Endothelial cell of umbilical vein (primary cell): ENCODE data around the gene SLC6A7. TPM values are rescaled to one million over a fixed set of nuclear protein-coding genes. Genes with fewer than 3 reads are reported as not detected.

Source experiments
- BruUV-seq: library from RNA; stranded (reverse); fragments of 400-500 nt; replicated peaks from 2 replicates; lab custom pipeline; 2021; lab: Mats Ljungman, UMichigan
- CTCF ChIA-PET: fragments of 300-600, 350-600 bp; sonication (Branson Sonifier 250); formaldehyde crosslinking; loops from one replicate; lab custom pipeline; 2021; ENCODE audit warnings: antibody characterized with exemption, inconsistent platforms; lab: Charles Lee
- POLR2A ChIA-PET: fragments of 300-600, 350-600 bp; sonication (Branson Sonifier 250); formaldehyde crosslinking; loops from one replicate; lab custom pipeline; 2021; ENCODE audit warnings: antibody characterized with exemption, inconsistent platforms; lab: Charles Lee
- DNase-seq: peaks from one replicate; pipeline ENCODE4 v3.0.0-alpha.2; 2011; ENCODE audit warnings: low read depth, low spot score
- FAIRE-seq: peaks from 2 replicates; lab custom pipeline; 2011; peaks lifted over from hg19 to GRCh38; lab: Jason Lieb, UNC
- H2AFZ ChIP-seq: 2 replicates; pipeline ENCODE4 v1.6.0; 2012; ENCODE audit warnings: low read depth, low read length, control low read depth, inconsistent platforms
- H3K27ac ChIP-seq: 2 replicates; pipeline ENCODE4 v1.5.1; 2011; ENCODE audit warnings: low read depth, mild to moderate bottlenecking, control low read depth, low read length, moderate library complexity; ENCODE audit not compliant: insufficient read depth
- H3K27me3 ChIP-seq, 2 experiments: 2 replicates each; pipeline versions ENCODE4 v1.6.0 to v1.6.1; 2011; ENCODE audit warnings: low read length in 2 of 2, mixed read lengths in 1 of 2; ENCODE audit not compliant: control insufficient read depth in 2 of 2, insufficient read depth in 2 of 2
- H3K36me3 ChIP-seq, 2 experiments: 2 replicates in 1 of 2; 3 replicates in 1 of 2; pipeline ENCODE4 v1.5.1; 2011; ENCODE audit warnings: low read length in 2 of 2, mild to moderate bottlenecking in 1 of 2, moderate library complexity in 1 of 2; ENCODE audit not compliant: control insufficient read depth in 2 of 2, insufficient read depth in 2 of 2; ENCODE audit errors: extremely low read depth in 1 of 2
- H3K4me1 ChIP-seq: 3 replicates; pipeline ENCODE4 v1.5.1; 2011; ENCODE audit warnings: mild to moderate bottlenecking, low read length; ENCODE audit not compliant: control insufficient read depth, insufficient read depth; ENCODE audit errors: extremely low read depth
- H3K4me2 ChIP-seq: 2 replicates; pipeline ENCODE4 v1.6.1; 2011; ENCODE audit warnings: low read length, control low read depth, mixed read lengths; ENCODE audit not compliant: insufficient read depth
- H3K4me3 ChIP-seq, 3 experiments: fragments of 200-600 bp in 1 of 3; sonication (generic), shearing (Covaris generic) in 1 of 3; replicated peaks in 1 of 3; 2 replicates each; pipeline ENCODE4 v1.5.1; 2011 to 2016; ENCODE audit warnings: control low read depth in 3 of 3, low read length in 3 of 3, mild to moderate bottlenecking in 2 of 3, inconsistent platforms in 1 of 3, low read depth in 1 of 3, moderate library complexity in 1 of 3; ENCODE audit not compliant: insufficient read depth in 1 of 3
- H3K79me2 ChIP-seq: 2 replicates; pipeline ENCODE4 v1.6.0; 2012; ENCODE audit warnings: low read length, inconsistent platforms; ENCODE audit not compliant: control insufficient read depth, insufficient read depth
- H3K9ac ChIP-seq: replicated peaks from 2 replicates; pipeline ENCODE3; 2011; ENCODE audit warnings: low read length, control low read depth; ENCODE audit not compliant: insufficient read depth; ENCODE audit errors: extremely low read depth
- H3K9me1 ChIP-seq: replicated peaks from 3 replicates; pipeline ENCODE4 v1.6.0; 2011; ENCODE audit warnings: mild to moderate bottlenecking, low read length; ENCODE audit not compliant: control insufficient read depth, insufficient read depth; ENCODE audit errors: extremely low read depth
- H3K9me3 ChIP-seq: replicated peaks from 2 replicates; pipeline ENCODE4 v1.5.1; 2012; ENCODE audit warnings: low read length, inconsistent platforms; ENCODE audit not compliant: control insufficient read depth, insufficient read depth
- H4K20me1 ChIP-seq: replicated peaks from 2 replicates; pipeline ENCODE3; 2011; ENCODE audit warnings: mild to moderate bottlenecking, low read length; ENCODE audit not compliant: control insufficient read depth, insufficient read depth; ENCODE audit errors: extremely low read depth
- CTCF ChIP-seq, 2 donors: IDR thresholded peaks; 1 replicate in 1 of 2; 2 replicates in 1 of 2; pipeline ENCODE4 v1.5.1; 2011; ENCODE audit warnings: low read length in 2 of 2, mild to moderate bottlenecking in 2 of 2, moderate library complexity in 2 of 2, control low read depth in 1 of 2, inconsistent platforms in 1 of 2, low read depth in 1 of 2; ENCODE audit not compliant: insufficient read depth in 1 of 2; ENCODE audit errors: extremely low read depth in 1 of 2
- EZH2 ChIP-seq: IDR thresholded peaks from 2 replicates; pipeline ENCODE4 v1.6.1; 2012; ENCODE audit warnings: borderline replicate concordance, low read depth, mild to moderate bottlenecking, moderate library complexity, low read length, inconsistent platforms; ENCODE audit not compliant: severe bottlenecking
- FOS ChIP-seq: IDR thresholded peaks from 2 replicates; pipeline ENCODE4 v1.6.1; 2011; ENCODE audit warnings: mild to moderate bottlenecking, low read length, moderate library complexity, borderline replicate concordance; ENCODE audit not compliant: insufficient read depth
- GATA2 ChIP-seq: IDR thresholded peaks from 2 replicates; pipeline ENCODE4 v1.7.0; 2011; ENCODE audit warnings: low read depth, mild to moderate bottlenecking, moderate library complexity, mixed read lengths, low read length; ENCODE audit not compliant: insufficient read length, insufficient read depth
- JUN ChIP-seq: IDR thresholded peaks from 2 replicates; pipeline ENCODE4 v1.6.1; 2011; ENCODE audit warnings: borderline replicate concordance, low read depth; ENCODE audit not compliant: insufficient read length, insufficient read depth
- MAX ChIP-seq: IDR thresholded peaks from 2 replicates; pipeline ENCODE4 v1.6.1; 2011; ENCODE audit not compliant: insufficient read depth, insufficient read length
- MYC ChIP-seq: IDR thresholded peaks from one replicate; pipeline ENCODE4 v1.6.1; 2011; ENCODE audit warnings: mild to moderate bottlenecking, low read depth, low read length
- POLR2A ChIP-seq: IDR thresholded peaks from 2 replicates; pipeline ENCODE4 v1.6.1; 2012; ENCODE audit warnings: low read depth, mild to moderate bottlenecking, control low read depth, low read length
- POLR2AphosphoS5 ChIP-seq: IDR thresholded peaks from 2 replicates; pipeline ENCODE4 v1.6.1; 2012; ENCODE audit warnings: low read depth, mild to moderate bottlenecking, control low read depth, low read length, moderate library complexity; ENCODE audit not compliant: insufficient read depth
- dilution Hi-C: fragments of 300-500 bp; cut with MboI; formaldehyde crosslinking; loops from one replicate; pipeline ENCODE4 v1.15.0; 2019; ENCODE audit warnings: low sequenced_read_pairs; ENCODE audit not compliant: extremely low pct_ligation_motif_present
- intact Hi-C: fragments of 100-400 bp; cut with micrococcal nuclease; formaldehyde crosslinking; loops from one replicate; pipeline ENCODE4 v1.10.0; 2022
- polyA plus RNA-seq, 4 experiments: library from polyadenylated mRNA; depleted of rRNA in 3 of 4; stranded (reverse) in 3 of 4; unstranded in 1 of 4; fragments of >200 nt; gene quantifications; 2 replicates each; pipeline versions ENCODE4 v1.2.1 to v1.2.3, GENCODE V29; 2011 to 2012; ENCODE audit warnings: missing spikeins in 1 of 4
- total RNA-seq: library from RNA; stranded (reverse); gene quantifications from 2 replicates; pipeline ENCODE4 v1.2.3, GENCODE V29; 2021

The SLC6A7 gene
- total and polyA plus RNA-seq, 2 donors (not counting 3 experiments of a cell fraction or from before 2014, with no cell fraction given), result not detected

GRCh38 chr5:150157168-150157567, 32.7 kb upstream of the SLC6A7 start:
- POLR2A ChIA-PET, result no interaction called here
- no peak for TF ChIP-seq CTCF (IDR thresholded peaks at IDR 0.05; ENCODE audit: extremely low read depth in 1 of 2, insufficient read depth in 1 of 2, low read depth in 1 of 2, low read length in 2 of 2)
- TF ChIP-seq MYC, result no peak
- TF ChIP-seq MAX, result no peak
- no peak for TF ChIP-seq POLR2A
- TF ChIP-seq JUN, result no peak
- no peak for TF ChIP-seq POLR2AphosphoS5
- TF ChIP-seq EZH2, result no peak
- TF ChIP-seq FOS, result no peak
- TF ChIP-seq GATA2, result no peak
- intact Hi-C loops (no loop called here), dilution Hi-C loops (no loop called here)
- no peaks in the 10 kb centered on the region for H3K36me3 ChIP-seq
- FAIRE-seq, result no peak
- no TSS peak for BruUV-seq
- H3K4me1 ChIP-seq, result peaks cover 5% of the 10 kb centered on the region
- H3K9ac ChIP-seq, result no peak overlapping the region
- H2AFZ ChIP-seq, result no peak overlapping the region
- no peak overlapping the region for H3K4me2 ChIP-seq
- H3K9me3 ChIP-seq, result no peaks in the 10 kb centered on the region
- no peaks in the 10 kb centered on the region for H4K20me1 ChIP-seq
- no peak overlapping the region for H3K4me3 ChIP-seq
- H3K9me1 ChIP-seq, result no peaks in the 10 kb centered on the region
- no peaks in the 10 kb centered on the region for H3K79me2 ChIP-seq
- CTCF ChIA-PET, result interaction anchor here (0.9 kb wide), 2 partner anchors 16 to 279 kb away, joined by 3 read pairs; no protein-coding TSS in a partner anchor
- peaks cover 0 to 5% of the 10 kb centered on the region in 2 experiments for H3K27me3 ChIP-seq
- no peak overlapping the region for H3K27ac ChIP-seq
- no peak for DNase-seq
